Transverse colon (tissue), 4 donors: ENCODE data around the gene ORAI3. TPM values are rescaled to one million over a fixed set of nuclear protein-coding genes. Genes with fewer than 3 reads are reported as not detected.

ENCODE experiments used
- DNase-seq: peaks from one replicate; pipeline ENCODE4 v3.0.0-alpha.2; 2019
- H3K27ac ChIP-seq, 4 donors: fragments of 200-600 bp; sonication (generic); 2 replicates each; pipeline ENCODE4 v1.5.1; 2016 to 2018; ENCODE audit warnings: inconsistent platforms in 4 of 4
- H3K27me3 ChIP-seq: fragments of 200-600 bp; sonication (generic); 2 replicates; pipeline ENCODE4 v1.5.1; 2017; ENCODE audit warnings: inconsistent platforms
- H3K36me3 ChIP-seq, 4 donors: fragments of 200-600 bp; sonication (generic); 2 replicates each; pipeline ENCODE4 v1.5.1; 2017 to 2019; ENCODE audit warnings: inconsistent platforms in 4 of 4
- H3K4me1 ChIP-seq, 4 donors: fragments of 200-600 bp; sonication (generic); 2 replicates each; pipeline ENCODE4 v1.5.1; 2017 to 2020; ENCODE audit warnings: inconsistent platforms in 4 of 4
- H3K4me3 ChIP-seq, 4 donors: fragments of 200-600 bp; sonication (generic); 1 replicate in 1 of 4; 2 replicates in 3 of 4; pipeline versions ENCODE4 v1.5.1 to v1.6.1; 2017 to 2019; ENCODE audit warnings: inconsistent platforms in 4 of 4
- H3K9me3 ChIP-seq, 2 donors: fragments of 200-600 bp; sonication (generic); 2 replicates each; pipeline ENCODE4 v1.5.1; 2017 to 2019; ENCODE audit warnings: inconsistent platforms in 2 of 2
- CTCF ChIP-seq, 5 experiments: fragments of 200-600 bp in 3 of 5; fragments of 450-650 bp in 2 of 5; sonication (generic) in 3 of 5; IDR thresholded peaks; 1 replicate in 2 of 5; 2 replicates in 3 of 5; pipeline ENCODE4 v1.5.1; 2016 to 2017; ENCODE audit warnings: antibody characterized with exemption in 5 of 5, inconsistent platforms in 3 of 5, mild to moderate bottlenecking in 2 of 5, moderate library complexity in 1 of 5
- EP300 ChIP-seq: sonication (generic); formaldehyde crosslinking; IDR thresholded peaks from one replicate; pipeline ENCODE4 v1.6.1; 2017; ENCODE audit warnings: antibody characterized with exemption, low read depth
- POLR2A ChIP-seq: fragments of 450-650 bp; IDR thresholded peaks from one replicate; pipeline ENCODE4 v1.6.1; 2016; ENCODE audit warnings: antibody characterized with exemption, mild to moderate bottlenecking, moderate library complexity
- POLR2AphosphoS5 ChIP-seq, 3 donors: sonication (generic); formaldehyde crosslinking; IDR thresholded peaks; one replicate each; pipeline ENCODE4 v1.6.1; 2016; ENCODE audit warnings: antibody characterized with exemption in 3 of 3
- WGBS, 2 donors: methylation state at CpG; one replicate each; pipeline ENCODE4 v1.1.5; 2018; ENCODE audit warnings: low coverage in 1 of 2; 5-methylcytosine and 5-hydroxymethylcytosine counted together
- in situ Hi-C, 4 donors: fragments of 200-750 bp; cut with MboI; loops; one replicate each; pipeline versions ENCODE4 v1.15.0 to v1.15.1; 2017; ENCODE audit warnings: low sequenced_read_pairs in 3 of 4, low pct_ligation_motif_present in 1 of 4, low pct_unique_long_range_greater_than_20kb in 1 of 4
- intact Hi-C: fragments of 100-400 bp; cut with DNase I; formaldehyde crosslinking; loops from one replicate; pipeline ENCODE4 v1.15.1; 2023; ENCODE audit warnings: low total_unique reads
- total RNA-seq, 4 donors: library from RNA; depleted of rRNA; stranded (reverse); fragments of >200 nt; gene quantifications; one replicate each; pipeline ENCODE4 v1.1.0, GENCODE V29; 2016

Gene ORAI3
- total RNA-seq, 4 donors from 2014 or later: 24.8 to 45.6 (median 31.3) TPM

DNA sequence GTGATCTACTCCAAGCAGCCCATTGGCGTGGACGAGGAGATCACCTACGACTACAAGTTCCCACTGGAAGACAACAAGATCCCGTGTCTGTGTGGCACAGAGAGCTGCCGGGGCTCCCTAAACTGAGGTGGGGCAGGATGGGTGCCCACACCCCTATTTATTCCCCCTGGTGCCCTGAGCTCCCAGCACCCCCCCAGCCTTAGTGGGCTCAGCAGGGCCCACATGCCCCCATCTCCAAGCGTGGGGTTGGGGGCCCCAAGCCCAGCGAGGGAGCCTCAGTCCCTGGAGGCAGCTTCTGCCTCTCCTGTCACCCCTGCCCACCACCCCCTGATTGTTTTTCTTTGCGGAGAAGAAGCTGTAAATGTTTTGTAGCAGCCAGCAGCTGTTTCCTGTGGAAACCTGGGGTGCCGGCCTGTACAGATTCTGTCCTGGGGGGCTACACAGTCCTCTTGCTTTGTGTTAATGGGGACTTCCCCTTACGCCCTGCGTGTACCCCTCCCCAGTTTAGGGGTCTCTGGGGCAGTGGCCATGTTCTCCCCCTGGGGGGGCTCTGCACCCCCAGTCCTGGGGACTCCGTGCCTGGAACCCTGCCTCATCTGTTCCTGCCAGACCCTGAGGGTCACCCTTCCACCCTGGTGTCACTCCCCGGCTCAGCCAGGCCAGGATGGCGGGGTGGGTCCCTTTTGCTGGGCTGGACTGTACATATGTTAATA is 35.2 kb downstream of the ORAI3 start:
- intact Hi-C loops (no loop called here), in situ Hi-C loops (loop anchor here (10.0 to 25.0 kb wide), 6 partner anchors 111 to 881 kb away; partner anchors contain the start of genes COX6A2 (in 2 of the 4), ZNF267 (in 2 of the 4), ZNF843 (in 2 of the 4) and ARMC5 (in 1 of the 4))
- no peak for DNase-seq
- WGBS, 2 donors: 82 to 100% methylated on average over 1 to 14 of the region's 14 CpGs
- no peak overlapping the region for H3K27ac ChIP-seq
- H3K4me1 ChIP-seq: peaks cover 9 to 12% (median 10%) of the 10 kb centered on the region in 4 donors
- H3K4me3 ChIP-seq: no peak overlapping the region
- no peaks in the 10 kb centered on the region for H3K27me3 ChIP-seq
- no peak for TF ChIP-seq POLR2A
- no peaks in the 10 kb centered on the region for H3K9me3 ChIP-seq
- H3K36me3 ChIP-seq: peaks cover 0 to 17% (median 8%) of the 10 kb centered on the region in 4 donors

DNA sequence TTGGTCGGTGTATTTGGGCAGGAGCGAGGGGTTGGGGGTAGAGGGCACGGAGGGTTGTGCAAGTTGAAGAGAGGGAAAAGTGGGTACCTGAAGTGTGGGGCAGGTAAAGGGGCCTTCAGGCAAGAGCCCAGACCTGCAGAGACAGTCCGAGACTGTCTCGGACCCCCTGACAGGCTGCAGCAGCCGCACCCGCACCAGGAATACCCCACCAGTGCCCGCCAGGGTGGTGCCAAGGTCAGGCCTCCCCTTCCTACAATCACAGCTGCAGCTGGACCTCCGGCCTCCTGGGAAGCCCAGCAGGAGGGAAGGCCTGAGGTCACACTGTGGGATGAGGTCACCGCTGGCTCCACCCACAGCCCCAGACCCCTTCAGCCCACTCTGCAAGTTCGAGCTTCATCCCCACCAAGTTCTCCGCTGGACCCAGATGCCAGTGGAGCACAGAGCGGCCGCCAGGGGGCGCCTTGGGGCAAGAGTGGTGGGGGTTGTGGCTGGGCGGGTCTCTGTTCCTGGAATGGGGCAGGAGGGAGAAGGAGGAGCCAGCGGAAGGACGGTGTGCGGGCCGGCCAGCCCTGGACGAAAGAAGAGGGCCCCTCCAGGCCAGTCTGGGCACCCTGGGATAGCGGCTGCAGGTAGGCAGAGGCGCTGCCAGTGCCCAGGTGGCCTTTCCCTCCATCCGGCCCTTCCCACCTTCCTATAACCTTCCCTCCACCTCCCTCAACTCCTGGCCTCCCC is 36.0 kb downstream of the ORAI3 start, which contains the start of gene HSD3B7:
TSS of gene HSD3B7 (plus strand) at position 539 of the 732 bp plus-strand sequence. CDS start 452 bp downstream, outside the sequence.
- in situ Hi-C loops (loop anchor here (10.0 to 25.0 kb wide), 6 partner anchors 110 to 880 kb away; partner anchors contain the start of genes COX6A2 (in 2 of the 4), ZNF267 (in 2 of the 4), ZNF843 (in 2 of the 4) and ARMC5 (in 1 of the 4)), intact Hi-C loops (loop anchor here (5.0 kb wide), 1 partner anchor 157 kb away; no protein-coding TSS in a partner anchor)
- 28 to 79% methylated on average over 3 to 23 of the region's 24 CpGs for WGBS, 2 donors
- Histone ChIP-seq H3K9me3 (no peaks in the 10 kb centered on the region), H3K4me1 (peaks cover 9 to 12% (median 10%) of the 10 kb centered on the region in 4 donors), H3K27me3 (no peaks in the 10 kb centered on the region), H3K27ac (peak within 1 kb of the TSS; percentile 68 to 83 (median 75)), H3K36me3 (peaks cover 0 to 11% (median 4%) of the 10 kb centered on the region in 4 donors), H3K4me3 (peak within 1 kb of the TSS; percentile 13 to 54 (median 40))
- DNase-seq: peak; percentile 93
- TF ChIP-seq CTCF (IDR thresholded peaks at IDR 0.05): peak; percentile 92 to 98 (median 94)
- peak; percentile 42 for TF ChIP-seq POLR2A
- TF ChIP-seq POLR2AphosphoS5 (IDR thresholded peaks at IDR 0.05): peak in 1 of 3 donors; percentile 23
- TF ChIP-seq EP300: no peak

- Histone ChIP-seq H3K36me3 (peaks cover 0 to 4% (median under 1%) of the 10 kb centered on the region in 4 donors), H3K27me3 (no peaks in the 10 kb centered on the region), H3K4me1 (peaks cover 9 to 12% (median 10%) of the 10 kb centered on the region in 4 donors), H3K9me3 (no peaks in the 10 kb centered on the region), H3K27ac (peak overlapping the region; percentile 68 to 83 (median 75)), H3K4me3 (peak overlapping the region; percentile 13 to 54 (median 40))
- DNase-seq: peak; percentile 82
- TF ChIP-seq CTCF (IDR thresholded peaks at IDR 0.05) (no peak), POLR2A (no peak), POLR2AphosphoS5 (IDR thresholded peaks at IDR 0.05) (no peak), EP300 (no peak)
- in situ Hi-C loops (loop anchor here (10.0 to 25.0 kb wide), 6 partner anchors 109 to 879 kb away; partner anchors contain the start of genes COX6A2 (in 2 of the 4), ZNF267 (in 2 of the 4), ZNF843 (in 2 of the 4) and ARMC5 (in 1 of the 4)), intact Hi-C loops (loop anchor here (5.0 kb wide), 1 partner anchor 157 kb away; no protein-coding TSS in a partner anchor)
- WGBS, 2 donors: 46 to 70% methylated on average over 2 to 20 of the region's 20 CpGs
Observed at GRCh38 chr16:30985401-30986128, 36.7 kb downstream of the ORAI3 start.
